ENCODE results near the gene LRRC7.

- TF ChIP-seq GATA1 (IDR thresholded peaks at IDR 0.05; ENCODE audit: low read depth, low read length) (no peak), POLR2A (IDR thresholded peaks at IDR 0.05; ENCODE audit: low read length) (no peak)
These were observed 523.2 kb downstream of the LRRC7 start for GRCh38 chr1:70090875-70091274.

Data from erythroblast (primary cell).